Left ventricle myocardium superior (tissue), 1 donor: ENCODE data around the gene GJA8. TPM values are rescaled to one million over a fixed set of nuclear protein-coding genes. Genes with fewer than 3 reads are reported as not detected.
"Not testable (repeated sequence)": the region's sequence is repeated elsewhere in the genome, so short reads cannot be mapped to it uniquely, and the experiment has no call there.

Experiments
- ATAC-seq: fragments of 200-7000 bp; cut with Tn5 transposase; one replicate; pipeline ENCODE4 v1.9.1; 2020; ENCODE audit warnings: mild to moderate bottlenecking, moderate library complexity
- DNase-seq: peaks from one replicate; pipeline ENCODE4 v3.0.0-alpha.2; 2020
- intact Hi-C: fragments of 100-400 bp; cut with micrococcal nuclease; formaldehyde crosslinking; loops from one replicate; pipeline ENCODE4 v1.11.0; 2022
- long read RNA-seq: library from polyadenylated mRNA; unstranded; transcript quantifications from one replicate; pipeline ENCODE4 v2.0.0, GENCODE V29; 2021
- total RNA-seq: library from RNA; stranded (reverse); fragmentation: NEBNext Ultra II Directional; extraction: Animal tissue kit (Norgen Biotek cat#: 25700); gene quantifications from one replicate; pipeline ENCODE4 v1.2.1, GENCODE V29; 2021
- donor health status: DM: no; HTN: yes; CAD: no; lungs with severe emphysema.

The GJA8 gene
- total RNA-seq: not detected
- long read RNA-seq: 0 reads

- DNase-seq: no peak
- intact Hi-C loops: no loop called here
- ATAC-seq: no peak
Measured at GRCh38 chr1:147902253-147902845, at the start of gene GJA8. Gene GJA8 (plus strand): TSS chr1:147902795. CDS start chr1:147907956, 5,161 bp downstream.

- intact Hi-C loops: no loop called here
- no peak for ATAC-seq
Measured at GRCh38 chr1:147853391-147853790, 49.2 kb upstream of the GJA8 start.

GRCh38 chr1:147854989-147855388 is 47.6 kb upstream of the GJA8 start:
- DNase-seq, intact Hi-C loops, ATAC-seq: not testable (repeated sequence)

More at GRCh38 chr1:147853391-147853790, 49.2 kb upstream of the GJA8 start:
- DNase-seq: no peak

GRCh38 chr1:147855996-147856395 is 46.6 kb upstream of the GJA8 start:
- DNase-seq, ATAC-seq, intact Hi-C loops: not testable (repeated sequence)

GRCh38 chr1:147867204-147867603 is 35.4 kb upstream of the GJA8 start:
- intact Hi-C loops, DNase-seq, ATAC-seq: not testable (repeated sequence)

- intact Hi-C loops: no loop called here
- ATAC-seq (no peak), DNase-seq (no peak)
Measured at GRCh38 chr1:147878022-147878421, 24.6 kb upstream of the GJA8 start.

GRCh38 chr1:147879911-147880310 is 22.7 kb upstream of the GJA8 start:
- ATAC-seq (no peak), DNase-seq (no peak)
- intact Hi-C loops: no loop called here

GRCh38 chr1:147882535-147882934 is 20.1 kb upstream of the GJA8 start:
- no peak for ATAC-seq
- no peak for DNase-seq
- intact Hi-C loops: no loop called here

GRCh38 chr1:147890177-147890790 is 12.3 kb upstream of the GJA8 start:
- peak; percentile 91 for ATAC-seq

GRCh38 chr1:147891088-147891487 is 11.5 kb upstream of the GJA8 start:
- ATAC-seq (no peak), DNase-seq (no peak)
- intact Hi-C loops: loop anchor here (2.0 to 10.0 kb wide), 3 partner anchors 168 to 396 kb away; no protein-coding TSS in a partner anchor

More at GRCh38 chr1:147890177-147890790, 12.3 kb upstream of the GJA8 start:
- intact Hi-C loops: loop anchor here (2.0 to 10.0 kb wide), 3 partner anchors 167 to 395 kb away; no protein-coding TSS in a partner anchor
- DNase-seq: peak; percentile 84

GRCh38 chr1:147892216-147892615 is 10.4 kb upstream of the GJA8 start:
- DNase-seq: peak; percentile 29
- peak; percentile 66 for ATAC-seq
- intact Hi-C loops: loop anchor here (10.0 kb wide), 2 partner anchors 247 to 397 kb away; no protein-coding TSS in a partner anchor

- ATAC-seq (peak; percentile 52), DNase-seq (no peak)
- intact Hi-C loops: loop anchor here (10.0 kb wide), 2 partner anchors 248 to 398 kb away; no protein-coding TSS in a partner anchor
Measured at GRCh38 chr1:147892731-147893214, 9.8 kb upstream of the GJA8 start.

- ATAC-seq (no peak), DNase-seq (no peak)
- intact Hi-C loops: loop anchor here (10.0 kb wide), 2 partner anchors 250 to 400 kb away; no protein-coding TSS in a partner anchor
Measured at GRCh38 chr1:147895123-147895522, 7.5 kb upstream of the GJA8 start.

- intact Hi-C loops: loop anchor here (10.0 kb wide), 2 partner anchors 252 to 402 kb away; no protein-coding TSS in a partner anchor
- ATAC-seq: peak; percentile 55
- peak; percentile 34 for DNase-seq
Measured at GRCh38 chr1:147897029-147897752, 5.4 kb upstream of the GJA8 start.

GRCh38 chr1:147897789-147898188 is 4.8 kb upstream of the GJA8 start:
- ATAC-seq: no peak
- DNase-seq: no peak
- intact Hi-C loops: loop anchor here (10.0 kb wide), 2 partner anchors 253 to 403 kb away; no protein-coding TSS in a partner anchor

- intact Hi-C loops: no loop called here
- ATAC-seq (no peak), DNase-seq (no peak)
Measured at GRCh38 chr1:147904726-147905125, 2.1 kb downstream of the GJA8 start.

- no peak for DNase-seq
- ATAC-seq: no peak
- intact Hi-C loops: no loop called here
Measured at GRCh38 chr1:147907786-147908509, 5.4 kb downstream of the GJA8 start.

- intact Hi-C loops: no loop called here
- ATAC-seq: no peak
- no peak for DNase-seq
Measured at GRCh38 chr1:147912553-147912952, 10.0 kb downstream of the GJA8 start.
